HG02938 (cell line): ENCODE results near the gene SORBS2.

Experiments used
- ATAC-seq: cut with Tn5 transposase; IDR thresholded peaks from one replicate; pipeline ENCODE4 v1.9.1; 2021; ENCODE audit warnings: mild to moderate bottlenecking, moderate library complexity; ENCODE audit not compliant: unreplicated experiment

Gene SORBS2

DNA sequence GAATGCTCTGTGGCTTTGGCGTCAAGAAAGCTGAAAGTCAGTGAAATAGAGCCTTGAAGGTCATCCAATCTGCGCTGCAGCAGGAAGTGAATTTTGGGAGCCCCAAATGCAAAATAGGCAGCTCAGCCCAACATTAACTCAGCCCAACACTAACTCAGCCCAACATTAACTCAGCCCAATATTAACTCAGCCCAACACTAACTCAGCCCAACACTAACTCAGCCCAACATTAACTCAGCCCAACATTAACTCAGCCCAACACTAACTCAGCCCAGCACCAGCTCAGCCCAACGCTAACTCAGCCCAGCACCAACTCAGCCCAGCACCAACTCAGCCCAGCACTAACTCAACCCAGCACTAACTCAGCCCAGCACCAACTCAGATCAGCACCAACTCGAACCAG lies 71.5 kb downstream of the SORBS2 start:
- ATAC-seq: no peak

DNA sequence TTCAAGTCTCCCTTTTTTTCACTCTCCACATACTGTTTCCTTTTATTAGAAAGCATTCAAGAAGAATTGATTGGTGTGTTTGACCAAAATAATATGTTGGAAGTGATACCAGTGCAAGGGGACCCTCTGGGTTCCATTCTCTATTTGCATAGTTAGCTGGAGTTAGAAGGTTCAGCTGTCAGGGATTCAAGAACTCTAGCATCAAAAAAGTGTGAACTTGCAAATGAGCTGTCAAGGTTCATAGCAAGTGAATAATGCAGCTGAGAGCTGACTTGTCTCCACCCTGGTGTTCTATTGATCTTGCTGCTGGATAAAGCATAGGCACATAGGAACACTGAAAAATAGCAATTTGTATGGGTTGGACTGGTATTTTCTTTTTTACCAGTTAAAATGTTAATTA lies 73.2 kb downstream of the SORBS2 start:
- ATAC-seq: no peak

- no peak for ATAC-seq
Measured at GRCh38 chr4:185738038-185738552, 73.9 kb downstream of the SORBS2 start.

GRCh38 chr4:185737489-185738037 lies 74.4 kb downstream of the SORBS2 start:
- no peak for ATAC-seq

DNA sequence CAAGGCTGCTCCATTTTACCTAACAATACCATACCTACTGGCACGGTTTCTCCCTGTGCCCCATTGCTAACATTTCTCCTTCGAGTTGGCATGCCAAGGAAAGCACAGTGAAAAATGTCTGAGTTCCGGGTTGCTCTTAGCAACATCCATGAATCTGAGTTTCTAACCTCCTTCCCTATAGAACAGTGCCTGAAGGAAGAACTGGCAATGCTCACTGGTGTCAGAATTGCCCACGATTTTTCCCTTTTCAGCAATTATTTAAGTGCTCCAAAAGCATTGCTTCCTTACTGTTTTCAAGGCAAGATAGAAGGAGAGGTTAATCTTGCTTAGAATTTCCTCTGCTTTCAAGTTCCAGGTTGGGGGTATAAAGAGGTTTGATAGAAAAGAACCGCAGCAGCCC lies 75.1 kb downstream of the SORBS2 start:
- no peak for ATAC-seq

DNA sequence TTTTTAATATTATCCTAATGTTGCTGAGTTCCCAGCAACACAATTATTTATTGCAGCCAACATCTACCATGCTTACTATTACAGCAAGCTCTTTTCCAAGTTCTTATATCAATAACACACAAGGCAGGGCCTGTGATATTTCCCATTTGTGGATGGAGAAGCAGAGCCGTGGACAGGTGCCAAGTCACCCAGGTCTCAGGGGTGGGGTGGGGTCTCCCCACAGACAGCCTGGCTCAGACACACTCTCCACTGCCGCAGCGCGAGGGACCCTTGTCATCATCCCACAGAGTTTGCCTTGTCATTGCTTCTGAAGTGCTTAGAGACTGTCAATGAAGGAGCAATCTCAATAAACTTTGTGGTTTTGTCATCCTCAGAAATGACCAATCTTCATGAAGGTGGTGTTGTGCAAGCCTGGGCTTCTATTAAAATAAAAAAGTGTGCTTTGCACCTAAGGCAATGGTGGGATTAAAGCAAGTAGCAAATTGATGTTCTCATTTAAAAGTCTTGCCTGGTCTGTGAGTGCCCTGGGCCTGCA lies 76.1 kb downstream of the SORBS2 start:
- no peak for ATAC-seq

- ATAC-seq: no peak
Measured at GRCh38 chr4:185734930-185735329, 77.1 kb downstream of the SORBS2 start.

GRCh38 chr4:185734214-185734613 lies 77.8 kb downstream of the SORBS2 start:
- ATAC-seq: peak; percentile 56

- peak; percentile 58 for ATAC-seq
Measured at GRCh38 chr4:185730849-185731608, 81.0 kb downstream of the SORBS2 start.

GRCh38 chr4:185730387-185730786 lies 81.6 kb downstream of the SORBS2 start:
- no peak for ATAC-seq

DNA sequence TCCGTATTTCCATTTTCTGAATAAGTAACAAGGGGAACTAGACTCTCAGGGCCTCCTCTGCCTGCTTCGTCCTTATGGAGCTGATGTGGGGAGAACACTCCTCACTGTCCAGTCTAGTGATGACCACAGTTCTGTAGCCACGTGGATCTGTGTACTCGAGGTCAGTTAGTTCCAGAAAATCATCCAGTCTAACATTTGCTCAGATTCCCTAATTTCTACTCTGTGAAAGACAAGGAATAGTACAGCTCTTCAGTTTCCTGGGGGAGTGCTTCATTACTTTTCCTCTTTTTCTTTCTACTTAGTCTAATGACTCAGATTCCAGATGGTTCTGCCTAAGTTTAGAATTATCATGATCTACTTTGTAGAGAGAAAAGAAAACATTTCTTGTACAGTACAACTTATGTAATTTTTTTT lies 82.6 kb downstream of the SORBS2 start:
- no peak for ATAC-seq

- ATAC-seq: no peak
Measured at GRCh38 chr4:185728893-185729292, 83.1 kb downstream of the SORBS2 start.

- no peak for ATAC-seq
Measured at GRCh38 chr4:185726931-185727330, 85.1 kb downstream of the SORBS2 start.

DNA sequence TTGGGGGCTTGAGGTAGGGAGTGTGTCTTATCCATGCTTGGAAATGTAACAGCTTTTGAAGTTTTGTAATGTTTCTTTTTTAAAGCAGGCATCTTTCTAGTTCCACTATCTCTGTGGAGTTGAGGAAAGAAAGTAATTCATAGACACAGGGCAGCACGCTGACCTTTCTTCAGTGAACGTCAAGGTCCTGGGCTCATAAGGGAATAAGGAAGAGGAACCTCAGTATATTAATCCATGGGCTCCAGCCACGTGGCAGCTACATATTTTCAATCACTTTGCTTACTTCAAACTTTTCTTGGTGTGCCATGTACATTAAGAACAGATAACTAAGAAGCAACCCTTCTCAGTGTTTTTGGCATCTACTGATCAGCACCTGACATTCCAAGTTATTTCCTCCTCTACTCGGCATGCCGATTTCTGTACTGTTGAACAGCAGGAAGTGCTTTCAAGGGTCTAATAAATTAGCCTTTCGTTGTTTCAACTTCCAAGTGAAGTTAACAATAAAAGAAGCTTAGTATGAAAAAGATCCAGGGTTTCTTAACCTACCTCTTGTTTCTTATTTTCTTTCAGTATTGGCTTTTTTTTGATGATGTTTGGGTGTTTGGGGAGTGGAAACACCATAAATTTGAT lies 88.2 kb downstream of the SORBS2 start:
- no peak for ATAC-seq

GRCh38 chr4:185722029-185722316 lies 90.0 kb downstream of the SORBS2 start:
- ATAC-seq: no peak

DNA sequence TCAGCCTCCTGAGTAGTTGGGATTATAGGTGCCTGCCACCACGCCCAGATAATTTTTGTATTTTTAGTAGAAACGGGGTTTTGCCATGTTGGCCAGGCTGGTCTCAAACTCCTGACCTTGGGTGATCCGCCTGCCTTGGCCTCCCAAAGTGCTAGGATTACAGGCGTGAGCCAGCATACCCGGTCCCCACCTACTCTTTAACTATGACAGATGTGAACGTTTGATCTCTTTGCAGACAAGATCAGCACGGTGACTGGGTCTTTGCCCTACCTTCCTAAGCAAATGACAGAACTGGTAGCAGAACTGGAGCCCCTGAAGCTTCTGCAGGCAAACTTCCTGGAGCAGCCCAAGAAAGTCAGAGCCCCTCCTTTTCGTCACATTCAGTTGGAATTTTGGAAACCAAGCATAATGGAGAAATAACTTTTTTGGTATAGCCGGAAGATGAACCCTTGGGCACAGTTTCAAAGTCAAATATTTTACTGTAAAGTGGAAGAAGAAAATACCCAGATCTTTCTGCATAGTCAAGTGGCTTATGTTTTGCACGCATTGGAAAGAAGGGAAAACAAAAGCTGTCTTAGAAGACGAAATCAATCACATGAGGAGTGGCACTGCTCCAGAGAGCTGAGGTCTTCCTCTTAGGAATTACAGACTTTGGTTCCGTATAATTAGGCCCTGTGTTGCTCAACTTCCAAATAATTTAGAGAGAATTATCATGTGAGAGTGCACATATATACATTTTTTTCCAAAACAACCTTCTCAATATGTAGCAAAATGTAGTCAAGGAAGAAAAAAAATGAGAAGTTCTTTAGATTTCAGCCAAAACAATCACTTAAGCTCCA lies 90.6 kb downstream of the SORBS2 start:
- ATAC-seq: no peak

- ATAC-seq: no peak
Measured at GRCh38 chr4:185719500-185719858, 92.5 kb downstream of the SORBS2 start.

- no peak for ATAC-seq
Measured at GRCh38 chr4:185718578-185719499, 93.2 kb downstream of the SORBS2 start.

DNA sequence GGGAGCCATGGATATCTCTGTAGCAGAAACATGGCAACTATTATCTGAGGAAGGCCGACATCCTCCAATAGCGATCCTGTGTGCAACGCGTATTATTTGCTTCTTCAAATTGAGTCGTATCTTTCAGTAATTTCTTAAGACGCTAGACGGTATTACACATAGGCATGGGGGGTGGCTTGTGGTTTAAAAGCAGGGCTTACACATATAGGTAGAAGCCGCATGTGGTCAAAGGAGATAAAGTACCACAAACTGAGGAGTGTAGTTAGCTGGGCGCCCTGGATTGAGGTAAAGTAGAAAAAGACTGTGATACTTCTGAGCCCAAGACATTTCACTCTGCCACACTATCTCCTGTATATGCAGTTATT lies 94.6 kb downstream of the SORBS2 start:
- no peak for ATAC-seq
